Right kidney (tissue), 1 donor: ENCODE data around the gene ODF2.

Experiments used
- DNase-seq: peaks from one replicate; pipeline ENCODE4 v3.0.0-alpha.2; 2016

Gene ODF2

DNA sequence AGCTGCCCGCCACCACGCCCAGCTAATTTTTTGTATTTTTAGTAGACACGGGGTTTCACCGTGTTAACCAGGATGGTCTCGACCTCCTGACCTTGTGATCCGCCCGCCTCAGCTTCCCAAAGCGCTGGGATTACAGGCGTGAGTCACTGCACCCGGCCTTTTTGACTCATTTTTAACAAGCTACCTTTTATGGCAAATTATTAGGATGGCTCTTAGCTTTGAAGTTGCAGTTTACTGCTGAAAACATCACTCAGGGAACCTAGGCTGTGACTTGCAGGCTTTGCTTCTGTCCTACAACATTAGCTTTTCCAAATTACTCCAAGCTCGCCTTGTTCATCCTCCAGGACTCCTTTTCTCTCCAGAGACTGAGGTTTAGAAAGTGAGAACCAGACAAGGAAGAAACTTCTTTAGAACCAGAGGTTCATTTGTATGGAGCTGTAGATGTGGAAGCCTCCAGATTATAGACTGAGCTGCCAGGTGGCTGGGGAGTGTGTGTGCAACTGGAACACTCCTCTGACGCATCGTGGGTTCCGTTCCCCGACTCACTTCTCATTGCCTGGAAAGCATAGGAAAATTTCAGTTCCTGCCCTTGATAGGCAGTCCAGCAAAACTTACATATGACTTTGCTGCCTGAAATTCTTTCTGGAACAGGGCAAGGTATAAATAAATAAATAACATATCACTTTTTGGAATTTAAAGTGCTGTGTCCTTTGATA lies 72.8 kb downstream of the ODF2 start:
- no peak for DNase-seq

DNA sequence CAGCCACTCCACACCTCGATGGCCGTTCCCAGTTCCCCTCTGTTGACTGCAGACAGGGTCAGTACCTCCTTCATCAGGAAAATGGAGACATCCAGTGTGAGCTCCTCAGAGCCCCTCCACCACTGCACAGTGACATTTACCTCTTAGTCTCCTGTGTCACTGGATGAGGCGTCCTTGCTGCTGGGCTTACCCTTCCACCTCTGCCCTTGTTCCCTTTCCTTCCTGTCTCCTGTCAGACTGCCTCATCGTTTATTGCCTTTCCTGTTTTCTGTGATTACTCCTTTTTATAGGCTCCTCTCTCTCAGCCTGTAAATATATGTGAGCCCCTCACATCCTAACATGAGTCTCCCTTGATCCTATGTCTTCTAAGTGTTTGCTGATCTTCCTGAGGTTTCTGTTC lies 73.4 kb downstream of the ODF2 start:
- DNase-seq = no peak

DNA sequence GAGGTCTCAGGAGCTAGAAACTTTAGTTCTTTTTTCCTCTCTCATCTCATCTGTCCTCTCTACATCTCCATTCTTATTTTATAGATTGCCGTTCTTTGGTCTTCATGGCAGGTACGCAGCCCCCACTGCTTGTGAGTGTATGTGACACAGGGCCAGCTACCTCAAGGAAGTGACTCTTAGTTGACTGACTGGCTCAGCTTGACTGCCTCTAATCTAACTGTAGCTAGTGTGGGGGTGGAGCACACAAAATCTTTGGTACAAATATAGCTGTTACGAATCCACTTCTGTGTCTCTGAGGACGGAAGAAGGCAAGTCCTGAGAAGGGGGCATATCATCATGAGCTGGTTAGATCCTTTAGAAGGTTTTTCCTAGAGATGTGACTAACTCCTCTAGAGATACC lies 76.8 kb downstream of the ODF2 start:
- DNase-seq = no peak

GRCh38 chr9:128540634-128541360 lies 85.0 kb downstream of the ODF2 start:
- no peak for DNase-seq

DNA sequence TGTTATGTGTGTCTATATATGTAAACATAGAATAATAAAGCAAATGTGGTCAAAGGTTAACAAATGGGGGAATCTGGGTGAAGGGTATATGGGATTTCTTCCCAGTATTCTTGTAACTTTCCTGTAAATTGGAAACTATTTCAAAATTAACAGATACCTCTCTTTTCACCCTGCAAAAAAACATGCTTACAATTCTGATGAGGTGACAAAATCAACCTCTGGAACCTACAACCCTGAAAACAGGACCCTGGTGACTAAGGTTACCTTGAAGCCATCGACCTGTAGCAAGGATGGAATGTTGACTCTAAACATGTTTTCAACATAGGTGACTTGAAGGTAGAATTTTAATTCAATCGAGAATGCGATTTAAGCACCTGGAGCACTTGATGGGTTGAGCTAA lies 90.7 kb downstream of the ODF2 start:
- no peak for DNase-seq

DNA sequence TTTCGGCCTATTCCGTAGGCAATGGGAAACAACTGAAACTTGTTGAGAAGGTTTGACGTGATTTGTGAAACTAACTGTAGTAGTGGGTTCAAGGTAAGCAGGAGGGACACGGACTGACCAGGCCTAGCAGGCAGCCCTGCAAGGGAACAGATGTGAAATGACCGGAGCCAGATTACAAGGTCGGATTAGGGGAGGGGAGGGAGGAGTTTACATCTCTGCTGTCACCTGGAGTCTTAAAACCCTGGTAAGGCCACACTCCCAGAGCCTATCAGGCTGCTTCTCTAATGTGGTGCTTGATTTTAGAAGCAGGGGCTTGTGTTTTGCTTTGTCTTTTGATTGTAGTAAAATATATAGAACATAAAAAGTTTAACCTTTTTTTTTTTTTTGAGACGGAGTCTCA lies 93.1 kb downstream of the ODF2 start:
- DNase-seq = no peak

DNA sequence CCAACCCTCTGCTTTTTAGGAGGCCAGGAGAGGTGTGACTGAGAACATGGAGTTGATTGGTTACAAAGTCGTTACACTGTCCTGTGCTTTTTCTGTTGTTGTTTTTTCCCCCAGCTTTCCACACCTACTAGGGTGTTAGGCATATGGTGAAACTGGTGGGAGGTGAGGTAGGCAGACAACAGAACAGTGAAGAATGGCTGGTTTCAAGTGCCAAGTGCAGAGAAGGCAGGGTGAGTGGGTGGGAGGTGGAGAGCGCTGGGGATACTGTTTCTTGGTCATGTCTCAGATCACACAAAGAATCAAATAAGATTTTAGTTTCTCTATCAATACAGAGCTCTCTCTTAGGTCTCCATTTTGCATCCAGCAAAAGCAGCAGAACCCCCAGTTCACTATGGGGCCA lies 94.4 kb downstream of the ODF2 start:
- no peak for DNase-seq
